ENCODE measurements around the gene CUBN. TPM values are rescaled to one million over a fixed set of nuclear protein-coding genes. Genes with fewer than 3 reads are reported as not detected.

CUBN gene
- total and polyA plus RNA-seq, 2 of the 13 experiments (the other 11 are each of a cell fraction or from before 2014, with no cell fraction given) = 0.27 to 0.32 TPM

- TF ChIP-seq BRF2 (CRISPR knock-in tag; IDR thresholded peaks at IDR 0.05) (no peak), ZNF256 (CRISPR knock-in tag; conservative IDR thresholded peaks at IDR 0.05) (no peak), HDAC1 (CRISPR knock-in tag; IDR thresholded peaks at IDR 0.05) (no peak), JUNB (CRISPR knock-in tag; IDR thresholded peaks at IDR 0.05; ENCODE audit: borderline replicate concordance) (no peak)
Measured at GRCh38 chr10:16866541-16867275, 262.9 kb downstream of the CUBN start (continued).

GRCh38 chr10:16865766-16866165 is 263.8 kb downstream of the CUBN start:
- CTCF ChIA-PET (ENCODE audit: low intra/inter-chr PET ratio, low total read pairs) = no interaction called here
- TF ChIP-seq THAP9 (CRISPR knock-in tag; IDR thresholded peaks at IDR 0.05; ENCODE audit: borderline replicate concordance) (no peak), TRAFD1 (CRISPR knock-in tag; IDR thresholded peaks at IDR 0.05; ENCODE audit: borderline replicate concordance) (no peak), ZNF660 (CRISPR knock-in tag; IDR thresholded peaks at IDR 0.05; ENCODE audit: borderline replicate concordance, low read depth) (no peak), U2AF1 (optimal IDR thresholded peaks at IDR 0.05; ENCODE audit: low read depth, low read length) (no peak), ZNF576 (CRISPR knock-in tag; IDR thresholded peaks at IDR 0.05) (no peak), THAP7 (CRISPR knock-in tag; IDR thresholded peaks at IDR 0.05) (no peak), ZNF691 (CRISPR knock-in tag; IDR thresholded peaks at IDR 0.05; ENCODE audit: borderline replicate concordance, low read depth) (no peak)

More at GRCh38 chr10:16865766-16866165, 263.8 kb downstream of the CUBN start:
- Histone ChIP-seq H3K4me3 (replicated peaks in 1 of 3; ENCODE audit: insufficient read depth in 1 of 3, low read depth in 2 of 3, low read length in 3 of 3) (no peak overlapping the region), H3K27ac (ENCODE audit: extremely low read length, insufficient read depth, low read length) (no peak overlapping the region), H3K27me3 (ENCODE audit: control insufficient read depth in 1 of 2, insufficient read depth in 2 of 2, low read length in 2 of 2) (no peaks in the 10 kb centered on the region), H3K9me3 (ENCODE audit: low read length) (no peaks in the 10 kb centered on the region), H3K36me3 (replicated peaks in 1 of 2; ENCODE audit: control insufficient read depth in 1 of 2, insufficient read depth in 2 of 2, low read length in 2 of 2) (no peaks in the 10 kb centered on the region), H4K20me1 (ENCODE audit: insufficient read depth, low read length) (no peaks in the 10 kb centered on the region), H3K4me2 (ENCODE audit: low read depth, low read length) (no peak overlapping the region), H3K4me1 (ENCODE audit: insufficient read depth, low read length) (no peaks in the 10 kb centered on the region), H3K79me2 (ENCODE audit: insufficient read depth, low read length) (no peaks in the 10 kb centered on the region), H3K9ac (ENCODE audit: insufficient read depth, low read depth, low read length) (no peak overlapping the region), H2AFZ (ENCODE audit: low read length) (no peak overlapping the region)
- intact Hi-C loops (cut with micrococcal nuclease; ENCODE audit: unreplicated experiment) = no loop called here
- no TSS peak for BruUV-seq (replicated peaks)
- DNase-seq (ENCODE audit: low spot score) = no peak
- WGBS (ENCODE audit: low lambda C conversion rate) = 80% methylated on average over 7 of the region's 7 CpGs
- FAIRE-seq = no peak
- in situ Hi-C loops (cut with HindIII; ENCODE audit: extremely low pct_ligation_motif_present, low pct_unique_long_range_greater_than_20kb) = no loop called here
- POLR2A ChIA-PET = no interaction called here
- ATAC-seq = no peak
